GM18520 (cell line): ENCODE results near the gene COX5A.
"Not testable (repeated sequence)": the region's sequence is repeated elsewhere in the genome, so short reads cannot be mapped to it uniquely, and the experiment has no call there.

Source experiments
- ATAC-seq: cut with Tn5 transposase; IDR thresholded peaks from one replicate; pipeline ENCODE4 v1.9.1; 2021; ENCODE audit not compliant: unreplicated experiment

Gene COX5A

DNA sequence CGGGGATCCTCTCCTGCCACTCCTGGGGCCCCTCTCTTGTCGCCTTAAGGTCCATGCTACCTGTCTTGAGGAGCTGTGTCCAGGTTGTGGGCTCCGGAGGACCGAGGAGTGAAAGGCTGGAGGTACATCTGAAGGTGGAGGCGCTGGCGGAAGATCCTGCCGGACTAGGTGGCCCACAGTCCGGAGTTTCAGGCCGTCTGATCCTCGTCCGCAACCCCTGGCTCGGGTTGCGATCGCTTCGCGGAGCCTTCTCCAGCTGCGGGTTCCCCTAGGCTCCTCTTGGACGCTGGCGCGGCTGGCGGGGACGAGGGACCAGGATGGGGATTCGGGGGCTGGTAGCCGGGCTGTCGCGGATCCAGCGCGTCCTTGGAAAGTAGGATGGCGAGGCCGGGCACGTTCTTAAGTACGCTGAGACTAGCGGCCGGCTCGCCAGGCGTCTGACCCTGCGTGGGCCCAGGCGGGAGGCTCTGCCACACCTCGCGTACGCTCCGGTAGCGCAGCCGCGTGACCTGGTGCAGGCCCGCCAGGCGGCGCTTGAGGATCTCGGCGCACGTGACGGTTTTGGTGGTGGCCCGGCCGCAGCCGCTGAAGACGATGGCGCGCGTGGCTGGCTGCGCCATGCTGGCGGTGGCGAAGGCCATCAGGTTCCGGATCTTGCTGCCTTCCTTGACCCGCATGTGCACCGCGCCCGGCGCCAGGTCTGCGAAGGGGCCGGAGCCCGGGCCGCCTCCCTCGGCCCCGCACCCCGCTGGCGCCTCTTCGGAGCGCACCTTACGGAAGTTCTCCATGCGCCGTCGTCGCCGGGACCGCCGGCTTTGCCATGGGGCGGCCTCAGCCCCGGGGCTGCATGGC lies 18.1 kb upstream of the COX5A start:
- ATAC-seq = peak; percentile 33

DNA sequence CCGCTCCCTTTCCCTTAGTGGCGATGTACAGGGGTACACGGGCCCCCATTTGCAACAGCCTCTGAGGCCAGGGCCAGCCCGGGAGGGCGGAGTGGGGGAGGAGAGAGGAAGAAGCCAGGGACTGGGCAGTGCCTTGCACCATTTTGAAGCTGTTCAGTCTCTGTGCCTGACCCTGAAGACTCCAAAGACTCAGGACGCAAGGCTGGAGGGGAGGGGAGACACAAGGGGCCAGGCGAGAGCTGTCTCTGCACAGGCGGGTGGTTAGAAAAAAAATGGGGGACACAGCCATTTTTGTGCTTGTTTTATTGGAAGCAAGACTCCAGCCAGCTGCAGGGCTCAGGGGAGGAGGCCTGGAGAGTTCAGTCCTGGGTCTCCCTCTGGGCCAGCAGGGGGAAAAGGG lies 17.1 kb upstream of the COX5A start:
- ATAC-seq = no peak

DNA sequence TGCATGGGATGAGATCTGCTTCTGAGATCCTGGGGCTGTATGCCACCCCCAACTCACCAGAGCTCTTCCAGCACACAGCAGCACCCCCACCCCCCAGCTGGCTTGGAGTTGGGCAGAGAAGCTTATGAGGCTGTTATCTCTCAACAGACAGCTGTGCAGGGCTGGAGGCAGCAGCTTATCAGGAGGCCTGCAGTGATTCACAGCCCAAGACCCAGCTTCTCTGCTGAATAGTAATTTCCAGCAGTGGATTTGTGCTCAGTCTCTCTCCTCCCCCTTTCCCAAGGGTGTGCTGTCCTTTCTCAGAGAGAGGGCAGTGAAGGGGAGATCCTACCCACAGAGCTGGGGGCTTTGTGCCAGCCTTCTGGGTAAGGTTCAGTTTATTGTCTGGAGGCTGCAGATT lies 16.6 kb upstream of the COX5A start:
- ATAC-seq = no peak

DNA sequence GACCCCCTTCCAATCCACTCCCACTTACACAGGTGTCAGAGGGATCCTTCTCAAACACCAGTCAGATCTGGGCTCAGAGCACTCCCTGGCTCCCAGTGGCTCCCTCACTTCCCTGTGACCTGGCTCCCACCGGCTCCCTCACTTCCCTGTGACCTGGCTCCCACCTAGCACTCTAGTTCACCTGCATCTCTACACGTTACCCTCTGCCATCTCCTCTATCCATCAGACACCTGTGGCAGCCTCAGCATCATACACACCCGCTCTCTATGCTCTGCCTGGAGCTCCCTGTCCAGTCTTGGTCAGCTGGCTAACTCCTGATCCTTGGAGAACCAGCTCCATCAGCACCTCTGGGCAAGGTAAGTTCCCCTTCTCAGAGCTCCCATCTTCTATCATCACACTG lies 13.1 kb upstream of the COX5A start:
- no peak for ATAC-seq

DNA sequence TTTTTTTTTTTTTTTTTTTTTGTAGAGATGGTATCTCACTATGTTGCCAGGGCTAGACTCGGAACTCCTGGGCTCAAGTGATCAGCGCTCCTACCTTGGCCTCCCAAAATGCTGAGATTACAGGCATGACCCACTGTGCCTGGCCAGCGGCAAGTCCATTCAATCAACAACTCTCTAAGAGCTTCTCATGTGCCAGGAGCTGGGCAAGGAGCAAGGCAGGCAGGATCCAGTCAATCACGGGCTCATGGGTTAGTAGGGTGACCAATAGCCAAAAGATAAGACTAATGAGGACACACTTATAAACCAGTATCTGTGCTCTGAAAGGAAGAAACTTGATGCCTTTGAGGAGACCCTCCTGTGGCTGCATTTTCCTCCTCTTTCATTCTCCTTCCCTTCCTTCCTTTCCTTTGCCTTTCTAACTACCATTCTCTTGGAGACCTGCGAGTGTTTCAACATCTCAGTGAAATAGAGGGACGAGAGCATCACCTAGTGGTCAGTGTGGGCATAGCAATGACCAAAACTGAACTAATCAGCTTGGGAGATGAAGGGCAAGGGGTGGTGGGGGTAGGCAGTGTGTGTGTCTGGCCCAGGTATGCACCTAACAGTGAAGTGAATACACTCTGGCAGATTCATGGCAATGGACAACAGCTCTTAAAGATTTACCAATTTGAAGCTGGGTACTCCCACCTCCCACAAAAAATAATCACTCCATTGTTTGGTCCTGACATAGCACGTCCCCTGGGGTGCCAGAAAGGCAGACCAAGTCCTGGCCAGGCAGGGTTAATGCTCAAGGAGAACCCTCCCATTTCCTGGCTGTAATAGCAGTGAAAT lies 12.4 kb upstream of the COX5A start:
- ATAC-seq = no peak

DNA sequence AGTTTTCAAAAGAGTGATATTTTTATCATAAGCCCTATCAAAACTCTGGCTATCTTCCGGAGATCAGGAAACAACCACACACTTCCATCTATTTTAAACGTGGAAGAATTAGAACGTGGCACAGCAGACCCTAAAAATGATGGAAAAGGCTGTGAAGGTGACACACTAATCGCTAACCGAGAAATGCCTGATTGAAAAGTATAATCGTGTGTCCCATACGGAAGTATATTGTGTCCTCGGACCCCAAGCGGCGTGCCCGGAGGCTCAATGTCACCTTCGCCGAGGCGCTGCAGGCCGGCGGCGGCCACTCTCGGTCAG lies 642 bp downstream of the COX5A start:
- no peak for ATAC-seq

DNA sequence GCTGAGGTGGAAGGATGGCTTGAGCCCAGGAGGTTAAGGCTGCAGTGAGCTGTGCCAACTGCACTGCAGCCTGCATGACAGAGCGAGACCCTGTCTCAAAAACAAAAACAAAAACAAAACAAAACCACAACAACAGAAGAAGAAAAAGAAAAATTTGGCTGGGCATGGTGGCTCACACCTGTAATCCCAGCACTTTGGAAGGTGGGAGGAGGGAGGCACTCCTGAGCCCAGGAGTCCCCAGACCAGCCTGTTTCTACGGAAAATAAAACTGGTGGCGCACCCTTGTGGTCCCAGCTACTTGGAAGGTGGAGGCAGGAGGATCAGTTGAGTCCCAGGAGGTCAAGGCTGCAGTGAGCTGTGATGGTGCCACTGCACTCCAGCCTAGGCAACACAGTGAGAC lies 2.7 kb downstream of the COX5A start:
- not testable (repeated sequence) for ATAC-seq

DNA sequence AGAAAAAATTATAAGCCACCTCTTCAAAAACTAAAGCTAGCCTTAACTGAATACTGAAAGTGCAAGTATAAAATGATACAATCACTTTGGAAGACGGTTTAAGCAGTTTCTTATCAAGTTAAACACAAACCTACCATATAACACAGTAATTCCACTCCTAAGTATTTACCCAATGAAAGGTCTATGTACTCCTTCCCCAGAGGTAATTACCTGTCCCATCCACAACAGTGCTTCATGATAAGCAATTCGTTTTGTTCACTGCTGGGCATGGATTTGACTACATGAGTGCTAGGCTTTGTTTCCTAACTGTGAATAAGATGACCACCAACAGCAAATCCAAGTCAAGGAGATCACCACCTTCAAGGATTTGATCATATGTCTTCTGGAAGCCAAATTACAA lies 4.3 kb downstream of the COX5A start:
- ATAC-seq = no peak

DNA sequence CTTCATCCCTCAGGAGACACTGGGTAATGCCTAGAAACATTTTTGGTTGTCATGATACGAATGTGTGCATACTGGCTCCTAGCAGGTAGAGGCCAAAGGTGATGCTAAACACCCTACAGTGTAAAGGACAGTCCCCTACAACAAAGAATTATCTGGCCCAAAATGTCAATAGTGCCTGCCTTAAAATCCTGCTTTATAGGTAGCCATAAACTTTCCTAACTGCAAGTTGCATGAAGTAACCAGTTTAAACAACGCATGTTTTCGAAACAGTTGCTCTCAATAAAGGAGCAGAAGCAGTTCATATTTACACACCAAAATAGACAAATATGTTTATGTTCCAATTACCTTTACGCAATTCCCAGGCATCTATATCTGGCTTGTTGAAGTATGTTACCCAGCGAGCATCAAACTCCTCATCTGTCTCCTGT lies 9.1 kb downstream of the COX5A start:
- no peak for ATAC-seq

DNA sequence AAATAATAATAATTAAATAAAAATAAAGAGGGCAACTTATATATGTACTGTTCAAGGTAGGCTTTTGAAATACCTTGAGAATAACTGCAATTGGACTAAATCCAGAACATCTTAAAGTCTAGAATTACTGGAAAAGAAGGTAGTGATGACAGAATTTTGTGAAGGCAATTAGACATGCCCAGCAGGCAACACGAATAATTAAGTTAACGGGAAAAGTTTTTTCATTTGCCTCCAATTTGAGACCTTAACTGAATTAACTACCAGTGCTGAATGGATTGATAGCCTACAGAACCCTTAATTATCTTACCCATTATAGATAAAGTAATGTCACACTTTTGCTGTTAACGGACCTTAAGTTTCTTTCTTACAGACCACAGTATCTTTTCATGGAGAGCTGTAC lies 13.3 kb downstream of the COX5A start:
- no peak for ATAC-seq

DNA sequence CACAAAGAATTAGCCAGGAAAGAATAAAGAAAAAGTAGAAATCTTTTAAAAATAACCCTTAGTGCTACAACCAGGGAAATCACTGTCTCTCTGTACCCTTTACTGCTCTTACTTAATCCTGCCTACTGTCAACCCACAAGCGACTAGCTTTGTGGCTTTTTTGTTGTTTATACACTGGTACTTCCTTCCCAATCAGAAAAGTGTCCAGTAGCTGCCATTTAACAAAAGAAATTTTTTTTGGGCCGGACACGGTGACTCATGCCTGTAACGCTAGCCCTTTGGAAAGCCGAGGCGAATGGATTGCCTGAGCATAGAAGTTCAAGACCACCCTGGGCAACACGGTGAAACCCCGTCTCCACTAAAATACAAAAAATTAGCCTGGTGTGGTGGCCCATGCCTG lies 17.4 kb downstream of the COX5A start:
- no peak for ATAC-seq

DNA sequence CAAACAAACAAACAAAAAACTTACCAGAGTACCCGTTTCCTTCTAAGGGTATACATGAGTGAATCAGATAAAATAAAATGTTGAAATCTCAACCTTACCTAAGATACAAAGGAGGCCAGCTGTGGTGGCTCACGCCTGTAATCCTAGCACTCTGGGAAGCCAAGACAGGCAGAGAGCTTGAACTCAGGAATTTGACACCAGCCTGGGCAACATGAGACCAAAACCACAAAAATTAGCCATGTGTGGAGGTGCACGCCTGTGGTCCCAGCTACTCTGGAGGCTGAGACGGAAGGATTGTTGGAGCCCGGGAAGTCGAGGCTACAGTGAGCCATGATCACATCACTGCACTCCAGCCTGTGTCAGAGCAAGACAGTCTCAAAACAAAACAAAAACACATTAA lies 20.2 kb downstream of the COX5A start:
- ATAC-seq = no peak

DNA sequence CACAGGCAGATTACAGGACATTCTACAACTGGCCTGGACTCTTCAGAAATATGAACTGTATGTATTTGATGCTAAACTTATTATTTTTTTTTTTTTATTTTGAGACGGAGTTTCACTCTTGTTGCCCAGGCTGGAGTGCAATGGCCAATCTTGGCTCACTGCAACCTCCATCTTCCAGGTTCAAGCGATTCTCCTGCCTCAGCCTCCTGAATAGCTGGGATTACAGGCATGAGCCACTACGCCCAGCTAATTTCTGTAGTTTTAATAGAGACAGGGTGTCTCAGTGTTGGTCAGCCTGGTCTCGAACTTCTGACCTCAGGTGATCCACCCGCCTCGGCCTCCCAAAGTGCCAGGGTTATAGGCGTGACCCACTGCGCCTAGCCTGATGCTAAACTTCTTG lies 24.1 kb downstream of the COX5A start:
- ATAC-seq = not testable (repeated sequence)

DNA sequence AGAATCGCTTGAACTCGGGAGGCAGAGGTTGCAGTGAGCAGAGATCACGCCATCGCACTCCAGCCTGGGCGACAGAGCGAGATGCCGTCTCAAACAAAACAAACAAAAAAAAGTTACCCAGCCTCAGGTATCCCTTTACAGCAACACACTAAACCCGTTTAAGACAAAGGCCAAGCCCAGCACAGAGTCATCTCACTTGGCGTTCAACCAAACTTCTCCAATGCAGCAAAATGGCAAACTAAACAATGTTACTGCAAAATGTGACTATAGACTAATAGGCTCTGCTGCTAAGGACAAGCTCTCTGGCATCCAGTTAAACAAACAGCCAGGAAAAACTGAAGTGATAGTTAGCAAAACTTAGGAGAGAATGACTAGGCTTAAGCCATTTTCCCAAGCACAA lies 24.8 kb downstream of the COX5A start:
- no peak for ATAC-seq

DNA sequence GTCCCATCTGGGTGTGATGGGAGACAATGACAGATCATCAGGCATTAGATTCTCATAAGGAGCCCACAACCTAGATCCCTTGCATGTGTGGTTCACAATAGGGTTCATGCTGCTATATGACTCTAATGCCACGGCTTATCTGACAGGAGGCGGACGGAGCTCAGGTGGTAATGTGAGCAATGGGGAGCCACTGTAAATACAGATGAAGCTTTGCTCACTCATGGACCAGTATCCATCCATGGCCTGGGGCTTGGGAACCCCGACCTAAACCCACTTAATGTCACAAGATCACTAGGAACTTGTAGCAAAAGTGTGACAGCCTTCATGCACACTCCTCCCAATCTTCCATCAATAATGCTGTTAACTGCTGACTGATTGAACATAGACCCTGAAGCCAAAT lies 29.2 kb downstream of the COX5A start:
- no peak for ATAC-seq

DNA sequence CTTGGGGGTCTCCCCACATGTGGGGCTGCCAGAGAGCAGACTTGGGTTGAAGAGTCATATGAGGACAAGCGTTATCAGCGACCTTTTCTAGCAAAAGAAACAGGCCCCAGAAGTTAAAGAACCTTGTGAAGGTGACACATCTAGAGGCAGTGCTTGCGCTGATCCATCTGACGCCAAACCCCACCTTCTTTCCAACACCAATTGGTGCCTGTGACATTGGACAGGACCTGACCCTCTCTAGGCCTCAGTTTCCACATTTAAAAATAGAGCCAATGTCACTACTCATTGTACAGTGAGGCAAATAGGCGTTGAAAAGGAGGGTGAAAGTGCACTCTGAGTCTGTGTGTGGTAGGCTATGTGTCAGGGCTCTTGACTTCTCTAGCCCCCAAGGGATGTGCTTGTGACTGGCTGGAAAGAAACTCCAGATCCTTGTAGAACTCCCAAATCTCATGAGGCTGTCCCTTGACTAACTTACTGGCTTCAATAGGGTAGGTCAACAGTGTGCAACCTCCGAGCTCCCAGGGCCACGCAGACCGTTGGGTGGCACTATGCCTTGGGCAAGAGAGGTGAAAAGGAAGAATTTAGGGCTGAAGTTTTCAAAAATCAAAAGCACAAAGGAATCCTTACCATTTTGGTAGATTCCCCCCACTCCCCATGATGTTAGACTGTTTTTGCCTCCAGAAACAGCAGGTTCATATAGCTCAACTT lies 30.6 kb downstream of the COX5A start:
- ATAC-seq = no peak

DNA sequence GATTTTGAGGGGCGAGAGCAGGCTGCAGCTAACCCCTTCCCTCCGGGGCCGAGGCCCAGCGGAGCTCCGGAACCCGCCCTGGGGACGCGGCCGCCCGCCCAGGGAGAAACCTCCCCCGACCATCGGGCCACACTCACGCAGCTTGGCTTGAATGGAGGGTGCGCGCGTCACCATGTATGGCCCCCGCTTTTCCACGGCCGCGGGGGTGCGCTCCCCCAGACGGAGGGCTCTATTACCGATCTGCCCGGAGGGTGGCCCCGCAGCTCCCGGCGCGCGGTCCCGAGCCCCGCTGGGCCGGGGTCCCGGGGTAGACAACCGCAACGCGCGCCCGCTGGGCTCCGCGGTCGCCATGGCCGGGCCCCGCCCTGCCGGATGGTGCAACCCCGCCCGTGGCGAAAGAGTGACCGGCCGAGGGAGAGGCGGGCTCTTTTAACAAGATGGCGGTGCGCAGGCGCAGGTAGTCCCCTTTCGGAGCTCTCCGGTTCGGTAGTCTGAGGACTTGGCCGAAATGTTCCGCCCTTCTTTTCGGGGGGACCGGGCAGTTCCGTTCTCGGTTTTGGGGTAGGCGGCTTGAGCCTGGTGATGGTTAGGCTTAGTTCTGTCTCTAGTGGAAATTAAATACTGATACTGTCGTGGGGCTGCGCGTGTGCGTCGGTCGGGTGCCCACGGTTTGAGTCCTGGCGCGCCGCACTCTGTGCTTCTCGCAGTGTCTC lies 31.3 kb downstream of the COX5A start, which contains the start of gene FAM219B:
Gene FAM219B (minus strand): TSS at position 402 of the 713 bp plus-strand sequence. CDS start 51 bp downstream, at position 351.
- ATAC-seq = peak; percentile 80

DNA sequence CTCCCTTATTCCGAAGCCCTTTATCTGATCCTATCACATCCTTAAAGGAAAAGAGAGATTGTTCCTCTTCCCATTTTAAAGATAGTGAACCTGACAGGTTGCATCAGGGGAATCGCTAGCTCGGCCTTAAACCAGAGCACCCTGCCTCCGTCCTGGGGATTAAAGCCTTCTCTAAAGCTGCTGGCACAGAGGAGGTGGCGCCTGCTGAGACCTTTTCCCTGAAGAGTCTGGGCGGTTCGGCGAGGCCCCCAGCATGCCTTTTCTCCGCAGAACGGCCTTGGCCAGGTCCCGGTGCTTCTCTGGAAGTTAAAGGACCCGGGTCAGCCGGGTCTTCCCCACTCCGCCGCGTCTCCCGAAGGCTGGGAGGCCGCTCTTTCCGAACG lies 31.8 kb downstream of the COX5A start:
- ATAC-seq = no peak

DNA sequence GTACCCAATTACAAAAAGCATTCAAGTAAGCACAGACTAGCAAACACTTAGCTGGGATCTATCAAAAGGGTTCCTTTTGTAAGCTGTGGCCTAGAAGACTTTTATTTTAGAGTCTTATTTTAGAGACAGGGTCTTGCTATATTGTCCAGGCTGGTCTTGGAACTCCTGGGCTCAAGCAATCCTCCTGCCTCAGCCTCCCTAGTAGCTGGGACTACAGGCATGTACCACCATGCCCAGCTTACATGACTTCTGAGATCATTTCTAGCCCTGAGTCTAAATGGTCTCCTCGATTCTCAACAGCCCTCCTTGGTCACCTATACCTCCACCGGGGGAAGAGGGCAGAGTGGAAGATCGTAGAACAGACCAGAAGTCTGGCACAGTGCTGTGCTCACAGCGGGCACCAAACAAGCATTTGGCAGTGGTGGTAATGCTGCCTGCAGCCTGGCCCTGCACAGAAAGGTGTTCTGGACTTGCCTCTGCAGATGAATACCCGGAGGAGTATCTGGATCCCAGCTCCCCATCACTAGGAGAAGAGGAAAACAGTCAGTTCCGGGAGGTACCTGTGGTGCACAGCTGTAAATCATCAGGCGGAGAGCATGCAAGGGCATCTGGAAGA lies 33.6 kb downstream of the COX5A start:
- no peak for ATAC-seq

DNA sequence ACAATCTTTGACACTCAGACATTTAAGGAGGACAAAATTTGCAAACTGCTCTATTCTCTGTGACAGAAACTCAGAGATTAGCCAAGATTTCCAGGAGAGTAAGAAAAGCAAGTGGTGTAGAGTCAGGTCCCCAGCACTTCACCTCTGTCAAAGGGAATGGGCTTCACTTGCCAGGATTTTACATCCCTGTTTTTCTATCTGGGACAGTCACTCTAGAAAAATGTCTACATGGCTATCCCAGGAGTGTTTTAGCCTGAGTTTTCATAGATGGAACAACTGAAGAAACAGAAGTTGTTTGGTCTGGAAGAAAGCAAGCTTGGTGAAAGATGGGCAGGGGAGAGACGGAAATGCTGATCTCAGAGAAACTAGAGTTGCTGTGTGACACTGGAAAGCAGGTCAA lies 34.2 kb downstream of the COX5A start:
- no peak for ATAC-seq
